Activated naive CD4-positive, alpha-beta T cell treated with anti-CD3 and anti-CD28 coated beads for 36 hours (primary cell): Measurements from ENCODE around the gene S100A5. TPM values are rescaled to one million over a fixed set of nuclear protein-coding genes. Genes with fewer than 3 reads are reported as not detected.
"Not testable (repeated sequence)": the region's sequence is repeated elsewhere in the genome, so short reads cannot be mapped to it uniquely, and the experiment has no call there.

Experiments used
- CTCF ChIA-PET: fragments of 350-600 bp; sonication (Branson Sonifier 250); formaldehyde crosslinking; loops from one replicate; lab custom pipeline; 2021; ENCODE audit warnings: antibody characterized with exemption; lab: Charles Lee
- DNase-seq: peaks from one replicate; pipeline ENCODE4 v3.0.0-alpha.2; 2020
- H3K27ac Mint-ChIP-seq: one replicate; pipeline ENCODE4 v1.8.0; 2021; ENCODE audit warnings: mild to moderate bottlenecking, mixed read lengths
- H3K27me3 Mint-ChIP-seq: one replicate; pipeline ENCODE4 v1.8.0; 2021; ENCODE audit warnings: low read depth, mixed read lengths
- H3K36me3 Mint-ChIP-seq: one replicate; pipeline ENCODE4 v1.8.0; 2021; ENCODE audit warnings: low read depth, mixed read lengths
- H3K4me1 Mint-ChIP-seq: one replicate; pipeline ENCODE4 v1.8.0; 2021; ENCODE audit warnings: low read depth, mixed read lengths
- H3K4me3 Mint-ChIP-seq: one replicate; pipeline ENCODE4 v1.8.0; 2021; ENCODE audit warnings: mild to moderate bottlenecking, moderate library complexity, mixed read lengths
- H3K9me3 Mint-ChIP-seq: one replicate; pipeline ENCODE4 v1.8.0; 2021; ENCODE audit warnings: mixed read lengths
- intact Hi-C: fragments of 100-400 bp; cut with micrococcal nuclease; formaldehyde crosslinking; loops from one replicate; pipeline ENCODE4 v1.15.1; 2023
- total RNA-seq, 2 experiments: library from RNA; stranded (reverse); gene quantifications; one replicate each; pipeline ENCODE4 v1.2.3, GENCODE V29; 2021

The S100A5 gene
- under 1 TPM; 0.89 to 0.93 TPM for total RNA-seq

- CTCF ChIA-PET: interaction anchor here (0.8 to 5.0 kb wide), 7 partner anchors 8 to 94 kb away, joined by 3 to 23 read pairs (median 3); no protein-coding TSS in a partner anchor
- DNase-seq: peak; percentile 74
- H3K4me1 Mint-ChIP-seq: peaks cover 77% of the 10 kb centered on the region
- no peaks in the 10 kb centered on the region for H3K27me3 Mint-ChIP-seq
- no peaks in the 10 kb centered on the region for H3K9me3 Mint-ChIP-seq
- no peaks in the 10 kb centered on the region for H3K36me3 Mint-ChIP-seq
- intact Hi-C loops: no loop called here
- peak within 1 kb of the TSS; percentile 88 for H3K27ac Mint-ChIP-seq
- H3K4me3 Mint-ChIP-seq: peak within 1 kb of the TSS; percentile 41
Measured at GRCh38 chr1:153540394-153541361, at the start of gene S100A5. Gene S100A5, minus strand, starts transcription at chr1:153540934. Its CDS starts 743 bp downstream, at chr1:153540191.

GRCh38 chr1:153588482-153588881 is 47.7 kb upstream of the S100A5 start:
- H3K4me1 Mint-ChIP-seq: no peaks in the 10 kb centered on the region
- no peaks in the 10 kb centered on the region for H3K36me3 Mint-ChIP-seq
- peaks cover 5% of the 10 kb centered on the region for H3K27me3 Mint-ChIP-seq
- no peaks in the 10 kb centered on the region for H3K9me3 Mint-ChIP-seq
- intact Hi-C loops: no loop called here
- H3K27ac Mint-ChIP-seq: no peak overlapping the region
- no peak overlapping the region for H3K4me3 Mint-ChIP-seq
- CTCF ChIA-PET: interaction anchor here (0.7 kb wide), 1 partner anchor 81 kb away, joined by 6 read pairs; no protein-coding TSS in a partner anchor
- DNase-seq: no peak

GRCh38 chr1:153588033-153588432 is 47.3 kb upstream of the S100A5 start:
- H3K4me3 Mint-ChIP-seq, H3K4me1 Mint-ChIP-seq, H3K9me3 Mint-ChIP-seq, DNase-seq, intact Hi-C loops, H3K27me3 Mint-ChIP-seq, H3K36me3 Mint-ChIP-seq, H3K27ac Mint-ChIP-seq: not testable (repeated sequence)
- CTCF ChIA-PET: interaction anchor here (0.7 kb wide), 1 partner anchor 80 kb away, joined by 6 read pairs; no protein-coding TSS in a partner anchor

GRCh38 chr1:153587314-153587713 is 46.6 kb upstream of the S100A5 start:
- CTCF ChIA-PET: interaction anchor here (1.9 kb wide), 1 partner anchor 19 kb away, joined by 4 read pairs; no protein-coding TSS in a partner anchor
- Mint-ChIP-seq H3K9me3 (no peaks in the 10 kb centered on the region), H3K4me3 (no peak overlapping the region), H3K36me3 (no peaks in the 10 kb centered on the region), H3K27ac (no peak overlapping the region), H3K4me1 (no peaks in the 10 kb centered on the region), H3K27me3 (peaks cover 5% of the 10 kb centered on the region)
- intact Hi-C loops: no loop called here
- DNase-seq: no peak

GRCh38 chr1:153586347-153586746 is 45.6 kb upstream of the S100A5 start:
- Mint-ChIP-seq H3K36me3 (no peaks in the 10 kb centered on the region), H3K9me3 (no peaks in the 10 kb centered on the region), H3K4me1 (no peaks in the 10 kb centered on the region), H3K27me3 (peaks cover 5% of the 10 kb centered on the region), H3K27ac (no peak overlapping the region), H3K4me3 (no peak overlapping the region)
- intact Hi-C loops: no loop called here
- DNase-seq: no peak
- CTCF ChIA-PET: interaction anchor here (1.8 to 1.9 kb wide), 2 partner anchors 14 to 18 kb away, joined by 4 to 6 read pairs; no protein-coding TSS in a partner anchor

GRCh38 chr1:153585006-153585405 is 44.3 kb upstream of the S100A5 start:
- Mint-ChIP-seq H3K36me3 (no peaks in the 10 kb centered on the region), H3K27me3 (peaks cover 5% of the 10 kb centered on the region), H3K4me3 (no peak overlapping the region), H3K4me1 (no peaks in the 10 kb centered on the region), H3K27ac (no peak overlapping the region), H3K9me3 (no peaks in the 10 kb centered on the region)
- intact Hi-C loops: no loop called here
- no peak for DNase-seq
- CTCF ChIA-PET: interaction anchor here (0.7 to 1.8 kb wide), 2 partner anchors 12 to 108 kb away, joined by 3 to 6 read pairs; no protein-coding TSS in a partner anchor

- CTCF ChIA-PET: no interaction called here
- Mint-ChIP-seq H3K4me1 (no peaks in the 10 kb centered on the region), H3K4me3 (no peak overlapping the region), H3K9me3 (no peaks in the 10 kb centered on the region), H3K27me3 (peaks cover 5% of the 10 kb centered on the region), H3K27ac (no peak overlapping the region), H3K36me3 (no peaks in the 10 kb centered on the region)
- intact Hi-C loops: no loop called here
- no peak for DNase-seq
Measured at GRCh38 chr1:153583976-153584375, 43.2 kb upstream of the S100A5 start.

- H3K9me3 Mint-ChIP-seq, H3K27me3 Mint-ChIP-seq, H3K27ac Mint-ChIP-seq, H3K4me1 Mint-ChIP-seq, CTCF ChIA-PET, H3K4me3 Mint-ChIP-seq, H3K36me3 Mint-ChIP-seq, intact Hi-C loops, DNase-seq: not testable (repeated sequence)
Measured at GRCh38 chr1:153583514-153583913, 42.8 kb upstream of the S100A5 start.

GRCh38 chr1:153582836-153583235 is 42.1 kb upstream of the S100A5 start:
- intact Hi-C loops, H3K4me1 Mint-ChIP-seq, H3K4me3 Mint-ChIP-seq, DNase-seq, CTCF ChIA-PET, H3K9me3 Mint-ChIP-seq, H3K27ac Mint-ChIP-seq, H3K27me3 Mint-ChIP-seq, H3K36me3 Mint-ChIP-seq: not testable (repeated sequence)

GRCh38 chr1:153578936-153579335 is 38.2 kb upstream of the S100A5 start:
- no peak for DNase-seq
- H3K4me3 Mint-ChIP-seq: no peak overlapping the region
- H3K27me3 Mint-ChIP-seq: peaks cover 7% of the 10 kb centered on the region
- no peaks in the 10 kb centered on the region for H3K9me3 Mint-ChIP-seq
- H3K4me1 Mint-ChIP-seq: no peaks in the 10 kb centered on the region
- no peak overlapping the region for H3K27ac Mint-ChIP-seq
- CTCF ChIA-PET: no interaction called here
- intact Hi-C loops: no loop called here
- no peaks in the 10 kb centered on the region for H3K36me3 Mint-ChIP-seq

- Mint-ChIP-seq H3K9me3 (no peaks in the 10 kb centered on the region), H3K27ac (no peak overlapping the region), H3K4me3 (no peak overlapping the region), H3K36me3 (no peaks in the 10 kb centered on the region), H3K4me1 (peaks cover under 1% of the 10 kb centered on the region), H3K27me3 (peaks cover 7% of the 10 kb centered on the region)
- CTCF ChIA-PET: interaction anchor here (1.8 kb wide), 1 partner anchor 68 kb away, joined by 6 read pairs; no protein-coding TSS in a partner anchor
- DNase-seq: no peak
- intact Hi-C loops: no loop called here
Measured at GRCh38 chr1:153578490-153578889, 37.8 kb upstream of the S100A5 start.

- no peaks in the 10 kb centered on the region for H3K9me3 Mint-ChIP-seq
- no peak for DNase-seq
- H3K27ac Mint-ChIP-seq: no peak overlapping the region
- H3K27me3 Mint-ChIP-seq: peaks cover 7% of the 10 kb centered on the region
- CTCF ChIA-PET: interaction anchor here (0.7 to 1.8 kb wide), 6 partner anchors 36 to 67 kb away, joined by 3 to 8 read pairs (median 5); partner anchors contain the start of genes S100A14 and S100A16
- peaks cover 9% of the 10 kb centered on the region for H3K4me1 Mint-ChIP-seq
- intact Hi-C loops: no loop called here
- no peaks in the 10 kb centered on the region for H3K36me3 Mint-ChIP-seq
- H3K4me3 Mint-ChIP-seq: no peak overlapping the region
Measured at GRCh38 chr1:153577624-153578051, 36.9 kb upstream of the S100A5 start.
